MCF 10A (cell line): ENCODE data around the gene KCNC1. TPM values are rescaled to one million over a fixed set of nuclear protein-coding genes. Genes with fewer than 3 reads are reported as not detected.
A peak's percentile ranks its signal among the peaks of the same experiment; 100 is the strongest.

Experiments
- BruUV-seq: library from RNA; stranded (reverse); fragments of 400-500 nt; replicated peaks from 2 replicates; lab custom pipeline; 2021; lab: Mats Ljungman, UMichigan
- CTCF ChIA-PET: fragments of 300-600 bp; sonication (Branson Sonifier 250); formaldehyde crosslinking; extraction: SDS; loops from one replicate; lab custom pipeline; 2021; ENCODE audit warnings: antibody characterized with exemption, inconsistent platforms; lab: Yijun Ruan, JAX
- POLR2A ChIA-PET: fragments of 300-600, 350-650 bp; sonication (Branson Sonifier 250); formaldehyde crosslinking; extraction: SDS; loops from one replicate; lab custom pipeline; 2020; ENCODE audit warnings: antibody characterized with exemption, inconsistent platforms; lab: Yijun Ruan, JAX
- DNase-seq: peaks from one replicate; pipeline ENCODE4 v3.0.0-alpha.2; 2018; ENCODE audit not compliant: unreplicated experiment
- H3K27ac Mint-ChIP-seq: one replicate; pipeline ENCODE4 v1.8.0; 2022; ENCODE audit warnings: mild to moderate bottlenecking, low read depth, mixed read lengths; ENCODE audit not compliant: unreplicated experiment
- H3K27me3 Mint-ChIP-seq: one replicate; pipeline ENCODE4 v1.8.0; 2022; ENCODE audit warnings: mixed read lengths; ENCODE audit not compliant: insufficient read depth, unreplicated experiment
- H3K36me3 Mint-ChIP-seq: one replicate; pipeline ENCODE4 v1.8.0; 2022; ENCODE audit warnings: mild to moderate bottlenecking, moderate library complexity, mixed read lengths; ENCODE audit not compliant: insufficient read depth, unreplicated experiment
- H3K4me1 Mint-ChIP-seq: one replicate; pipeline ENCODE4 v1.8.0; 2022; ENCODE audit warnings: mixed read lengths; ENCODE audit not compliant: insufficient read depth, unreplicated experiment
- H3K4me3 Mint-ChIP-seq: one replicate; pipeline ENCODE4 v1.8.0; 2022; ENCODE audit warnings: mild to moderate bottlenecking, moderate library complexity, mixed read lengths; ENCODE audit not compliant: unreplicated experiment
- H3K9me3 Mint-ChIP-seq: one replicate; pipeline ENCODE4 v1.8.0; 2022; ENCODE audit warnings: mixed read lengths; ENCODE audit not compliant: unreplicated experiment
- CTCF ChIP-seq: fragments of 200-600 bp; IDR thresholded peaks from one replicate; pipeline ENCODE4 v1.8.0; 2022; ENCODE audit warnings: antibody characterized with exemption, mild to moderate bottlenecking; ENCODE audit not compliant: unreplicated experiment
- intact Hi-C: fragments of 100-400 bp; cut with micrococcal nuclease; formaldehyde crosslinking; loops from 2 replicates; pipeline ENCODE4 v1.14.1; 2022
- total RNA-seq: library from RNA; stranded (reverse); gene quantifications from 2 replicates; pipeline ENCODE4 v1.2.3, GENCODE V29; 2022

The KCNC1 gene
- total RNA-seq, 1 experiment from 2014 or later, result not detected

- Mint-ChIP-seq H3K4me1 (no peaks in the 10 kb centered on the region), H3K9me3 (peaks cover 8% of the 10 kb centered on the region), H3K27ac (no peak overlapping the region), H3K4me3 (no peak overlapping the region), H3K27me3 (peaks cover 14% of the 10 kb centered on the region), H3K36me3 (no peaks in the 10 kb centered on the region)
- peak; percentile 36 for DNase-seq
- CTCF ChIA-PET, result no interaction called here
- POLR2A ChIA-PET, result no interaction called here
- intact Hi-C loops, result no loop called here
- no TSS peak for BruUV-seq
- no peak for TF ChIP-seq CTCF
These were observed 30.6 kb upstream of the KCNC1 start for GRCh38 chr11:17703951-17704350.

GRCh38 chr11:17707830-17708229, 26.8 kb upstream of the KCNC1 start:
- no peaks in the 10 kb centered on the region for H3K36me3 Mint-ChIP-seq
- TF ChIP-seq CTCF, result no peak
- peaks cover 14% of the 10 kb centered on the region for H3K27me3 Mint-ChIP-seq
- H3K27ac Mint-ChIP-seq, result no peak overlapping the region
- ChIA-PET CTCF (interaction anchor here (1.8 kb wide), 1 partner anchor 23 kb away, joined by 5 read pairs; no protein-coding TSS in a partner anchor), POLR2A (no interaction called here)
- no TSS peak for BruUV-seq
- DNase-seq, result no peak
- H3K9me3 Mint-ChIP-seq, result peaks cover 8% of the 10 kb centered on the region
- intact Hi-C loops, result no loop called here
- no peaks in the 10 kb centered on the region for H3K4me1 Mint-ChIP-seq
- H3K4me3 Mint-ChIP-seq, result no peak overlapping the region

GRCh38 chr11:17711836-17712235, 22.7 kb upstream of the KCNC1 start:
- no peak for DNase-seq
- no peaks in the 10 kb centered on the region for H3K4me1 Mint-ChIP-seq
- ChIA-PET POLR2A (no interaction called here), CTCF (interaction anchor here (0.6 to 1.9 kb wide), 3 partner anchors 19 to 269 kb away, joined by 3 to 10 read pairs (median 8); no protein-coding TSS in a partner anchor)
- H3K36me3 Mint-ChIP-seq, result no peaks in the 10 kb centered on the region
- no peaks in the 10 kb centered on the region for H3K9me3 Mint-ChIP-seq
- no TSS peak for BruUV-seq
- no peak overlapping the region for H3K4me3 Mint-ChIP-seq
- intact Hi-C loops, result no loop called here
- H3K27ac Mint-ChIP-seq, result no peak overlapping the region
- no peak for TF ChIP-seq CTCF
- H3K27me3 Mint-ChIP-seq, result peaks cover 10% of the 10 kb centered on the region

- peaks cover 10% of the 10 kb centered on the region for H3K27me3 Mint-ChIP-seq
- no TSS peak for BruUV-seq
- no peak overlapping the region for H3K4me3 Mint-ChIP-seq
- no peaks in the 10 kb centered on the region for H3K4me1 Mint-ChIP-seq
- no peak for DNase-seq
- no peaks in the 10 kb centered on the region for H3K36me3 Mint-ChIP-seq
- intact Hi-C loops, result no loop called here
- CTCF ChIA-PET, result no interaction called here
- no peak for TF ChIP-seq CTCF
- no peaks in the 10 kb centered on the region for H3K9me3 Mint-ChIP-seq
- no peak overlapping the region for H3K27ac Mint-ChIP-seq
- POLR2A ChIA-PET, result no interaction called here
These were observed 20.7 kb upstream of the KCNC1 start for GRCh38 chr11:17713851-17714250.
